Left hindlimb (tissue), 1 donor: ENCODE measurements around the gene NINJ1.
A peak's percentile ranks its signal among the peaks of the same experiment; 100 is the strongest.

Experiments used
- DNase-seq: peaks from one replicate; pipeline ENCODE4 v3.0.0-alpha.2; 2018

NINJ1 gene

GRCh38 chr9:93132287-93132927 is 1.6 kb downstream of the NINJ1 start:
- DNase-seq: peak; percentile 62

DNA sequence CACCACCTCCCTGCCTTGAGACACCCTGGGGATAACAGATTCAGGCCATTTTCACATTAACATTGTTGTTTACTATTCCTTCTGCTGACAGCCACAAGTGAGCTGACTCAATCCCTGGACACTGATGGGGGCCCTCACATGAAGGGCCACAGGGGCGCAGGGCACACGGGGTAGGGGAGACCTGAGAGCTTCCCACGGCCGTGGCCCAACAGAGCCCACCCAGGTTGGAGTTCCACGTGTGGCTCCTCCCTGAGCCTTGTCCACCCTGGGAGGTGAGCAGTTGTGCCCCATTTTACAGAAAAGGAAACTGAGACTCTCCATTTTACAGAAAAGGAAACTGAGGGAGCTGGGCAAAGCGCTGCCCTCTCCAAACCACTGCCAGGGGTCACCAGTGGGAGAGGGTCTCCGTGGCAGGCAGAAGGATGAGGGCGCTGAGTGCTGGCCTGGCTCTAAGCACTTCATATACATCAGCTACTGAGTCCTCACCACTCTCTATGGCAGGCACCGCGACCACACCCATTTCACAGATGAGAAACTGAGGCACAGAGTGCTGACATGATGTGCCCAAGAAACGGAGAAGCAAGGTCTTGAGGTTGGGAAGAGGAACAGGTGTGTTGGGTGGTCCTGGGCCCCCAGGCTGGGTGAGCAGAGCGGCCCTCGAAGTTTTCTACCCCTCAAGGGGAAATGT is 2.3 kb downstream of the NINJ1 start:
- DNase-seq: peak; percentile 28

- DNase-seq: peak; percentile 64
Measured at GRCh38 chr9:93130861-93131481, 3.1 kb downstream of the NINJ1 start.

GRCh38 chr9:93129691-93130500 is 4.2 kb downstream of the NINJ1 start:
- peak; percentile 25 for DNase-seq

DNA sequence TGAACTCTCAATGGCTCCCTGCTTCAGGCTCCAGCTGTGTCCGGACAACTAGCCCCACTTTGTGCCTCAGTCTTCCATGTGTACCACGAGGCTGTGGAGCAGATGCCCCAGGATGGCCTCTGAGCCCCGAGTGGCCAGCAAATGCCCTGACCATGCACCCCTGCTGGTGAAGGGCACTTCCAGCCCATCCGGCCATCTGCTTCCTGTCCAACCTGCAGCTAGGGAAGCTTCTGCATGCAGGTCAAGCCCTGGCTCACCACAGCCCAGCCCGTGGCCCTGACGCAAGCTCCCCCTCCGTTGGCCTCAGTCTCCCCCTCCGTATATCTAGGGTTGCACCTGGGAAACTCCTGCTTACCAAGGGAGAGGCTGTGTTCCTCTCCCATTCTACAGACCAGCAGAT is 4.8 kb downstream of the NINJ1 start:
- DNase-seq: peak; percentile 62

DNA sequence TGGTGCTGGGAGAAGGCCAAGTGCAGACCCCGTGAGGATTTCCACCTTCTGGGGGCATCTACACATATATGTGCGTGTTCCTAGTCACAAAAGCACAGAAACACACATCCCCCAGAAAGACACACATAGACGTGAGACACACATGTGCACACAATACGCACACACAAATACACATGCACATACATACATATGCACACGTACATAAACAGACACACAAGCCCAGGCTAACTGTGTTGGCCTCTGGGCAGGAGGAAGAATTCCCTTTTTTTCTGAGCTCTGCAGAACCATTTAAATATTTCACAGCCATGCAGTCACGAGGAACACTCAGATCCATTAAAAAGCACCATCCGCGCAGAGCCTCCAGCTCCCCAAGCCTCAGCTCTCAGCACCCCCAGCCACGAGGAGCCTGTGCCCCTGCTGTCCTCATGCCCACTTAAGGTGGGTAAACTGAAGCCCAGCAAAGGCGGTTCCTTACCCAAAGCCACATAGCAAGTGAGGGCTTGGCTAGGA is 5.3 kb downstream of the NINJ1 start:
- no peak for DNase-seq

DNA sequence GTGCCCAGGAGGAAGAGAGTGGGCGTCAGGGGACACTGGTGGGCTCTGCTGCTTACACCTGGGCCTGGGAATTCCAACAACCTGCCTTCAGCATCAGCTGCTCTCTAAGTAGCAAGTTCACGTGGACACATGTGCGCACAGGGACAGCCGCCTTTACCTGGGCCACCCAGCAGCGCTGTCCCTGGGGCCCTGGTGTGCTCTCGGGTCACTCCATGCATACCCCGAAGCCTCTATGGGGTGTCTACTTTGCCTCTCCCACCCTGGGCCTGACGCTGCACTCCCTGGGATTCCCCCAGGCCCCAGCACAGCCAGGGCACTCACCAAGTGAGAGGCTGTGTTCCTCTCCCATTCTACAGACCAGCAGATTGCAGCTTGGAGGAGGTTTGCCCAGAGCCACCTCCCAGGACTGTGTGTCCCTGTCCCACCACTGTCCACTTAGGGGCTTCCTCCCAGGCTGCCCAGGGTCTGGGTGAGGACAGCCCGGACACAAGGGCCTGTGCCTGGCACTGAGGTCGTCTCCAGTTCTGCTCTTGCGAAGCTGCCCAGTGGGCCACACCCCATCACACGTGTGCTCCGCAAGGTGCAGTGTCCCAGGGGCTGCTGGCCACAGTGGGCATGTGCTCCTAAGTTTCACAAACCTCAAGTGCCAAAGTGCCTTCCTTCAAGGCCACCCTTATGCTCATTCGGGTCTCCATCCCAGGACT is 5.9 kb downstream of the NINJ1 start:
- DNase-seq: peak; percentile 27

DNA sequence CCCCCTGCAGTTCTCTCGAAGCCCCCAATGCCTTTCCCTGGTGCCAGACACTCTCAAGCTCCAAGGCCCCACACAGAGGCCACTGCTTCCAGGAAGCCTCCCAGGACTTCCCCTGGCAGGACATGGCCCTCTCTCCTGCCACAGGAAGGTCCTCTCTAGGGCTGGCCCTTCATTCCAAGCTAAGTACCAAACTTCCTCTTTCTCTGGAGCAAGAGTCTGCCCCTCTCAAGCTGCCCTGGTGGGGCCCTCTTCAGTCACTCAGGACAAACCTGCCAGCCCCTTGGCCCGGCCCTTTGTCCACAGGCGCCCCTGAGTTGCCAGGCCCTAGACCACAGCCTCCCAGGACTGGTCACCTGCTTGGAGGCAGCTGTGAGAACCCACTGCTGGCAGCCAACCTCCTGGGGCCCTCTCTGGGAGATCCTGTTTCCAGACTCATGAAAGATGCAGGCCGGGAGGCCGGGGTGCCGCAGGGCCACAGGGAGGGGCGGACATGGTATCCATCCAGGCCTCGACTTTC is 6.6 kb downstream of the NINJ1 start:
- peak; percentile 76 for DNase-seq

GRCh38 chr9:93126825-93127368 is 7.2 kb downstream of the NINJ1 start:
- DNase-seq: peak; percentile 83

GRCh38 chr9:93126151-93126781 is 7.8 kb downstream of the NINJ1 start:
- peak; percentile 26 for DNase-seq

DNA sequence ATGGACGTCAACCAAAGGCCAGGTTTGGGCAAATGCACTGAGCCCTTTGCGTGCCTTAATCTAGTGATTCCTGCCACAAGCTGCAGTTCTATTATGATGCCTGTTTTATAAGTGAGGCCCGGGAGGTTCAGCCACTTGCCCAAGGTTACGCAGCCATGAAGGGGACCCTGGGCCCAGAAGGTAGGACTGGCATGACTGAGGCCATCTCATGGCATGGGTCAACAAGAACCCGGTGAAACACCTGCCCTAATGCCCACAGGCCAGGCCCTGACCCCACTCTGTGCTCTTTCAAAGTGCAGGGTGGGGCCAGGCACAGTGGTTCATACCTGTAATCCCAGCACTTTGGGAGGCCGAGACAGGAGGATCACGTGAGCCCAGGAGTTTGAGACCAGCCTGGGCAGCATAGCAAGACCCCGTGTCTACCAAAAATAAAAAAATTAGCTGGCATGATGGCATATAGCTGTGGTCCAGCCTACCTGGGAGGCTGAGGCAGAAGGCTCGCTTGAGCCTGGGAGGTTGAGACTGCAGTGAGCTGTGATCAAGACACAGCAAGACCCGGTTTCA is 8.6 kb downstream of the NINJ1 start:
- DNase-seq: no peak

DNA sequence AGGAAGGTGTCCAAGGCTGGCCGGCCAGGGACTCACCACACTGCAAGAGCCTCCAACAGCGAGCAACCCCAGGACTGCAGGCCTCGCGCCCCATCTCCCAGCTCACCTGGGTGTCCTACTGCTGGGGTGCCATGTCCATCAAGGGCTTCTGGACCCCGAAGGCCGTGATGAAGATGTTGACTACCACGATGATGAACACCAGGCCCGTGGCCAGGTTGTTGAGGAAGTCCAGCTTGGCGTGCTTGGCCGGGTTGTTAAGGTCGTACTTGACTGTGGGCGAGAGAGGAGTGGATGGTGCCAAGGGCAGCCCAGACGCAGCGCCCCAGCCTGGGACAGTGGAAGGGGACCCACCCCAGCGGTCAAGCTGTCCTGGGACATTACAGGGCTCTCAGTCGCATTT is 9.3 kb downstream of the NINJ1 start:
- DNase-seq: no peak

GRCh38 chr9:93123561-93124283 is 10.3 kb downstream of the NINJ1 start:
- DNase-seq: no peak

DNA sequence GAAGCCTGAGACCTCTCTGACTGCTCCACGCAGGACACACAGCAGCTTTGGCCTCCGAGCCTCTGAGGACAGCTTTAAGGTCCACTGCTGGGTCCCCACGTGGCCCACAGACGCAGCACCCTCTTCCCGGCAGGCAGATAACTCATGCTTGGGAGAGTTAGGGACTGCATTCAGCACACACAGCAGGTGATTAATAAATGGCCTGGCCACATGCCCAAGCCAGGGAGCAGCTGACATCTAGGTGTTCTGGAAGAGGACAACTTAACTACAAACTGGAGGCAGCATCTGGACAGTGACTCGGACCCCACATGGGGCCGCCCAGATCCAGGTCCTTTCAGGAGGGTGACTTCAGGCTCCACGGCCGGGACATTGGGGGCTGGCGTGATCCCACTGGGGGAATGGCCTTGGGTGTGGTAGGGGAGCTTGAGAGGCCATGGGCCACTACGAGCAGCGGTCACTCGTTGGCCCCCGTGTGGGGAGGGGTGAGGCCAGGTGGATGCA is 11.3 kb downstream of the NINJ1 start:
- DNase-seq: peak; percentile 27

DNA sequence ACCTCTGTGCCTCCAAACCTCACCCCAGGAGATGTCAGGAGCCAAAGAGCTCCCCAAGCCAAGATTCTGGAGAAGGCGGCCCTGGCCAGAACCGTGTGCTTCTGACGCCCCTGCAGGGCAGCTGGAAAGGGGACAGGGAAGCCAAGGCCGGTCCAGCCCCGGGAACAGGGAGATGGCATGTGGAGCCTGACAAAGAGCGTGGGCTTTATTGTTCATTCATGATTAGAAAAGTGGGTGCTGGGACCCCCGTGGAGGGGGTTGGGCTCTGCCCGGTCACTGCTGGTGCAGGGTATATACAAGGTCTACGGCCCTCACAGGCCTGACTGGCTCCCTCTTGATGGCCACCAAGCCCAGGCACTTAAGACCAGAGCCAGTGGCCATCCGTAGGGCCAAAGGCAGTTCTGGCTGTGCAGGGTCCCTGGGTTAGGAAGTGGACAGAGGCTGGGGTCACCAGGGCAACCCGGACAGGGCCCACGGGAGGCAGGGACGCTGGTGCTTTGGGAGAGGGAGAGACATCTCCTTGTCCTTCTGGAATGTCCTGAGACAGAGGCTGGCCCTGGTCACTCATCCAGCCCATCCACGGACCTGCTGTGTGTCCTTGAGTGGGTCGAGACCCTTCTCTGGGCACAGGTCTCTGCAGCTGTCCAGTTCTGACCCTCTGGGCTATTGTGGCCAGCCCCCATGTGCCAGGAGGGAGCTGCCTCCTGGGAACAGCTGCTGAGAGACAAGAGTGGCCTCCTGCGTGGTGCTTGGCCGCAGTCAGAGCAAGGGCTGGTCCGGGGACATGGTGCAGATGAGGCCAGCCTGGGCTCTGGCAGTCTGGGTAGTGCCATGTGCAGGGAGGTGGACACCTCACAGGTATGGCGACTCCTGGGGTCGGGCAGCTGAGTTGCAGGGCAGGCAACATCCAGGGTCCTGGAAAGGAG is 12.5 kb downstream of the NINJ1 start:
- peak; percentile 31 for DNase-seq

- peak; percentile 23 for DNase-seq
Measured at GRCh38 chr9:93120846-93121315, 13.2 kb downstream of the NINJ1 start.

DNA sequence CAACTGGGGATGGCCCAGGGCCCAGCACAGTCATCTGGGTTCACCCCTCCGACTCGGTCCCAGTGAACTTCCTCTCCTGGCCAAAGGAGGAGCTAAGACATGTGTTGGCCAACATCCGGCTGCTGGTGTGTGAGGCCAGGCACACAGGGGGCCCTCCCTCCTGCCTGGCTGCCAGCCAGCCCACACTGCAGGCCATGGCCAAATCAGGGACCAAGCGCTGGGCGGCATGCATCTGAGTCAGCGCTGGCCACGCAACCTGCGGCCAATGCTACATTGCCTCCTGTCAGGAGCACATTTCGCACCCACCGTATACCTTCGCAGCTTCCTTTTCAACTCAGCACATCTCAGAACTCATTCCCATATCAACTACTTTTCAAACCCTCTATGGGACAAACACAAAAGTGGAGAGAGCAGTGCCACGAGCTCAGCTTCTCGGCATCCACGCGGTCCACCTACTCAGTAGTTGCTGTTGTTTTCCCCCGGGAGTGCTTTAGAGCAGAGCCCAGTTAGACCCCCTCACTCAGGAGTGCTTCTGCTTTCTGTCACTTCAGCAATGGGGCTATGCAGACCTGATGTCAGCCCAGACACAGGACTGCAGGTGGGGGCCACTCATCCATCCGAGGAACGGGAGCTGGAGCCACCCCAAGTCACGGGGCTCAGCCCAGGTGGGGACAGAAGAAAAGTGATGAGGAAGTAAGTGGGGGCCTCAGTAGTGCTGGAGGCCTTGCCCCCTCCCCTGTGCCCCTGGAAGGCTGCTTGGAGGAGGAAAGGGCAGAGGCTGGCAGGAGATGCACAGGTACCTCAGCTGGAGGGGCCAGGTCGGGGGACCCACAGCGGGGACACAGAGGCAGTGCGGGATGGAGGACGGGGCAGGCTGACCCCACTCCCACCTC is 13.9 kb downstream of the NINJ1 start:
- peak; percentile 80 for DNase-seq

DNA sequence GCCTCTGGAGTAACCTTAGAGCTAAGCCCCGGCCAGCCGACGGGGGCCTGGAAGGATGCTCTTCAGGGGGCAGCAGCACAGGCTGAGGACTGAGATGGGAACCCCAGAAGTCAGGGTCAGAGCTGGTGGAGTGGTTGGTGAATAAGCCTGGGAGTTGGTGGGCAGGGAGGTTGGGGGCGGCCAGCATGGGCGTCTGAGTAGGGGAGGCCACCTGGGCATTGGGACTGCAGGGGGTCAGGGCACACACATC is 14.4 kb downstream of the NINJ1 start:
- DNase-seq: no peak
